MM.1S (cell line): Measurements from ENCODE around the gene CPEB3.

Source experiments
- DNase-seq: peaks from one replicate; pipeline ENCODE4 v3.0.0-alpha.2; 2015
- H2AFZ ChIP-seq: fragments of 300-600 bp; sonication (generic); 2 replicates; pipeline ENCODE4 v1.6.0; 2016; ENCODE audit warnings: antibody characterized with exemption, low read length
- H3F3A ChIP-seq: fragments of 300-600 bp; sonication (generic); 2 replicates; pipeline ENCODE4 v1.6.1; 2016; ENCODE audit warnings: mild to moderate bottlenecking, antibody characterized with exemption, low read length, moderate library complexity, mixed read lengths; ENCODE audit not compliant: insufficient read depth
- H3K27ac ChIP-seq: fragments of 300-600 bp; sonication (generic); 2 replicates; pipeline ENCODE4 v1.5.1; 2016; ENCODE audit warnings: mild to moderate bottlenecking, low read length
- H3K27me3 ChIP-seq: fragments of 300-600 bp; sonication (generic); replicated peaks from 2 replicates; pipeline ENCODE4 v1.6.0; 2016; ENCODE audit warnings: low read length; ENCODE audit not compliant: insufficient read depth
- H3K36me3 ChIP-seq: fragments of 300-600 bp; sonication (generic); replicated peaks from 2 replicates; pipeline ENCODE4 v1.6.1; 2016; ENCODE audit warnings: mild to moderate bottlenecking, low read length, mixed read lengths; ENCODE audit not compliant: insufficient read depth
- H3K4me1 ChIP-seq: fragments of 300-600 bp; sonication (generic); 2 replicates; pipeline ENCODE4 v1.6.1; 2016; ENCODE audit warnings: low read length, mixed read lengths
- H3K4me2 ChIP-seq: fragments of 300-600 bp; sonication (generic); 2 replicates; pipeline ENCODE4 v1.6.0; 2016; ENCODE audit warnings: low read depth, low read length
- H3K4me3 ChIP-seq: fragments of 300-600 bp; sonication (generic); 2 replicates; pipeline ENCODE4 v1.5.1; 2016; ENCODE audit warnings: low read length, mixed read lengths
- H3K79me2 ChIP-seq: fragments of 300-600 bp; sonication (generic); 2 replicates; pipeline ENCODE4 v1.6.1; 2016; ENCODE audit warnings: mixed run types, low read length, mixed read lengths
- H3K9ac ChIP-seq: fragments of 300-600 bp; sonication (generic); 2 replicates; pipeline ENCODE4 v1.6.1; 2016; ENCODE audit warnings: low read length, mixed read lengths
- H3K9me2 ChIP-seq: fragments of 300-600 bp; sonication (generic); replicated peaks from 2 replicates; pipeline ENCODE4 v1.6.1; 2016; ENCODE audit warnings: mild to moderate bottlenecking, low read length, mixed read lengths; ENCODE audit not compliant: insufficient read depth
- H3K9me3 ChIP-seq: fragments of 300-600 bp; sonication (generic); replicated peaks from 2 replicates; pipeline ENCODE4 v1.6.1; 2016; ENCODE audit warnings: mild to moderate bottlenecking, low read length, mixed read lengths; ENCODE audit not compliant: insufficient read depth
- H4K20me1 ChIP-seq: fragments of 300-600 bp; sonication (generic); 2 replicates; pipeline ENCODE4 v1.6.1; 2016; ENCODE audit warnings: mild to moderate bottlenecking, low read length, moderate library complexity, mixed read lengths; ENCODE audit not compliant: insufficient read depth
- EZH2 ChIP-seq: fragments of 300-600 bp; sonication (generic); optimal IDR thresholded peaks from 2 replicates; pipeline ENCODE3; 2017; ENCODE audit warnings: low read depth, mild to moderate bottlenecking, antibody characterized with exemption, low read length, mixed read lengths
- EZH2phosphoT487 ChIP-seq: fragments of 300-600 bp; sonication (generic); IDR thresholded peaks from 2 replicates; pipeline ENCODE4 v1.6.1; 2018; ENCODE audit warnings: antibody characterized with exemption, low read length
- TF ChIP-seq, protein P1 (sequence below): fragments of 300-600 bp; sonication (generic); IDR thresholded peaks from 2 replicates; pipeline ENCODE4 v1.5.1; 2016; ENCODE audit warnings: antibody characterized with exemption, low read length, mixed read lengths

The CPEB3 gene

DNA sequence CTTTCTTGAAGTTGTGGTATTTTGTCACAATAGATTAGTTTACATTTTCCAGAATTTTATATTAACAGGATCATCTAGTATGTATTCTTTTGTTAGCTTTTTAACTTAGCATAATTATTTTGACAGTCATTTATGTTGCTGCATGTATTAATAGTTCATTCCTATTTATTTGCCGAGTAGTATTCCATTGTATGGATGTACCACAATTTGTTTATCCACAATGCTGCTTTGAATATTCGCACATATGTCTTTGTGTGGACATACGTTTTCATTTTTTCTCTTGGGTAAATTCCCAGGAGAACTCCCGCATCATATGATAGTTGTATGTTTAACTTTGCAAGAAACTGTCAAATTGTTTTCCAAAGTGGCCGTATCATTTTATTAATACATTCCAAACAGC, 115.7 kb downstream of the CPEB3 start:
- Histone ChIP-seq H3K27me3 (no peaks in the 10 kb centered on the region), H3K79me2 (no peaks in the 10 kb centered on the region), H3F3A (no peaks in the 10 kb centered on the region), H3K4me2 (no peak overlapping the region), H2AFZ (no peak overlapping the region), H4K20me1 (no peaks in the 10 kb centered on the region), H3K36me3 (no peaks in the 10 kb centered on the region), H3K9me2 (no peaks in the 10 kb centered on the region), H3K9me3 (no peaks in the 10 kb centered on the region), H3K27ac (no peak overlapping the region), H3K9ac (no peak overlapping the region), H3K4me3 (no peak overlapping the region), H3K4me1 (no peaks in the 10 kb centered on the region)
- TF ChIP-seq EZH2: no peak
- no peak for TF ChIP-seq EZH2phosphoT487
- TF ChIP-seq, protein P1, sequence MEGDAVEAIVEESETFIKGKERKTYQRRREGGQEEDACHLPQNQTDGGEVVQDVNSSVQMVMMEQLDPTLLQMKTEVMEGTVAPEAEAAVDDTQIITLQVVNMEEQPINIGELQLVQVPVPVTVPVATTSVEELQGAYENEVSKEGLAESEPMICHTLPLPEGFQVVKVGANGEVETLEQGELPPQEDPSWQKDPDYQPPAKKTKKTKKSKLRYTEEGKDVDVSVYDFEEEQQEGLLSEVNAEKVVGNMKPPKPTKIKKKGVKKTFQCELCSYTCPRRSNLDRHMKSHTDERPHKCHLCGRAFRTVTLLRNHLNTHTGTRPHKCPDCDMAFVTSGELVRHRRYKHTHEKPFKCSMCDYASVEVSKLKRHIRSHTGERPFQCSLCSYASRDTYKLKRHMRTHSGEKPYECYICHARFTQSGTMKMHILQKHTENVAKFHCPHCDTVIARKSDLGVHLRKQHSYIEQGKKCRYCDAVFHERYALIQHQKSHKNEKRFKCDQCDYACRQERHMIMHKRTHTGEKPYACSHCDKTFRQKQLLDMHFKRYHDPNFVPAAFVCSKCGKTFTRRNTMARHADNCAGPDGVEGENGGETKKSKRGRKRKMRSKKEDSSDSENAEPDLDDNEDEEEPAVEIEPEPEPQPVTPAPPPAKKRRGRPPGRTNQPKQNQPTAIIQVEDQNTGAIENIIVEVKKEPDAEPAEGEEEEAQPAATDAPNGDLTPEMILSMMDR: no peak
- DNase-seq: no peak

DNA sequence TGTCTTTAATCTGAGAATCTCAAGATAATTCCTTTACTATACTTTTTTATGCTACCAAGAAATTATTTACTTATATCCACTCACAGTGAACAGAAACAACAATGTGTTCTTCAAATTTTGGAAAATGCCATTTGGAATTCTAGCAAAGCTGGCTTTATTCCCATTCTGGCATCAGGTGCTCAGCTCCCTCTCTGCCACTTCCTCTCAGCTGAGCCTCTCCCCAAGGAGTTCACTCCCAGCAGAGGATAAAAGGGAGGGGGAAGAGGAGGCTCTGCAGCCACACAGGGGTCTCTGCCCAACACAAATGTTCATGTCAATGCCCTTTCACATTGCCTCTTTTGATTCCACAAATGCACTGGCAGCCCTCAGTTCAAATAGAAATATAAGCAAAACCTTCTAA, 116.9 kb downstream of the CPEB3 start:
- TF ChIP-seq EZH2phosphoT487: no peak
- TF ChIP-seq, protein P1: no peak
- no peak for TF ChIP-seq EZH2
- H4K20me1 ChIP-seq: no peaks in the 10 kb centered on the region
- H3K27ac ChIP-seq: no peak overlapping the region
- H3K9ac ChIP-seq: no peak overlapping the region
- H3K9me3 ChIP-seq: no peaks in the 10 kb centered on the region
- H3K4me3 ChIP-seq: no peak overlapping the region
- no peaks in the 10 kb centered on the region for H3K79me2 ChIP-seq
- H3K36me3 ChIP-seq: no peaks in the 10 kb centered on the region
- no peaks in the 10 kb centered on the region for H3K4me1 ChIP-seq
- no peaks in the 10 kb centered on the region for H3K9me2 ChIP-seq
- no peak overlapping the region for H2AFZ ChIP-seq
- H3K27me3 ChIP-seq: no peaks in the 10 kb centered on the region
- no peak overlapping the region for H3K4me2 ChIP-seq
- no peaks in the 10 kb centered on the region for H3F3A ChIP-seq
- no peak for DNase-seq

DNA sequence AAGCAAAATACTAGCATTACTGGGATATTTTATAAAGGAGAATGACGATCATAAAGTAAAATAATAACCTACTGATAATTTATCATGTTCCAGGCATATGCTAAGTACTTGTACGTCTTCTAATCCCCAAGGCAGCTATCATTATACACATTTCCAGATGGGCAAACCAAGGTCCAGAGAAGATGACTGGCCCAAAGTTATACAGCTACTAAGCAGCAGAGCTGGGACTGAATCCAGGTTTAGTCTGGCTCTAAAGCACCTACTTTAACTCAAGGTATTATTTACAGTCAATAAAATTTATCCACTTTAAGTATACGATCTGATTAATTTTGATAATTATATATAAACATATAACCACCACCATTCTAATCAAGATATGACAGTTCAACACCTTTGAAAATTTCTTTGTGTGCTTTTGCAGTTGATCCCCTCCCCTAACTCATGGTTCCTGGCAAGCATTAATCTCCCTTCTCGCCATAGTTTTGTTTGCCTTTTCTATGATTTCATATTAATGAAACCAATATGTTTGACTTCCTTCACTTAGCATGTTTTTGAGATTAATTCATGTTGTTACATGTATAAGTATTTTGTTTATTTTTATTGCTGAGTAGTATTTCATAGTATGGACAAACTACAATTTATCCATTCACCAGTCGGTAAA, 126.7 kb downstream of the CPEB3 start:
- no peaks in the 10 kb centered on the region for H3K27me3 ChIP-seq
- H3K9me3 ChIP-seq: no peaks in the 10 kb centered on the region
- H3K79me2 ChIP-seq: no peaks in the 10 kb centered on the region
- no peak overlapping the region for H2AFZ ChIP-seq
- H3K9ac ChIP-seq: no peak overlapping the region
- H3F3A ChIP-seq: no peaks in the 10 kb centered on the region
- H3K36me3 ChIP-seq: no peaks in the 10 kb centered on the region; the same call in 1 of the 2 replicates
- H3K4me2 ChIP-seq: no peak overlapping the region
- H4K20me1 ChIP-seq: no peaks in the 10 kb centered on the region
- H3K27ac ChIP-seq: no peak overlapping the region
- DNase-seq: no peak
- H3K4me3 ChIP-seq: no peak overlapping the region
- no peaks in the 10 kb centered on the region for H3K9me2 ChIP-seq
- H3K4me1 ChIP-seq: no peaks in the 10 kb centered on the region
- TF ChIP-seq, protein P1: no peak
- no peak for TF ChIP-seq EZH2phosphoT487
- no peak for TF ChIP-seq EZH2
